ENCODE measurements around the gene SMAD2.

GRCh38 chr18:47868744-47869143, 61.7 kb downstream of the SMAD2 start:
- TF ChIP-seq, protein P1, sequence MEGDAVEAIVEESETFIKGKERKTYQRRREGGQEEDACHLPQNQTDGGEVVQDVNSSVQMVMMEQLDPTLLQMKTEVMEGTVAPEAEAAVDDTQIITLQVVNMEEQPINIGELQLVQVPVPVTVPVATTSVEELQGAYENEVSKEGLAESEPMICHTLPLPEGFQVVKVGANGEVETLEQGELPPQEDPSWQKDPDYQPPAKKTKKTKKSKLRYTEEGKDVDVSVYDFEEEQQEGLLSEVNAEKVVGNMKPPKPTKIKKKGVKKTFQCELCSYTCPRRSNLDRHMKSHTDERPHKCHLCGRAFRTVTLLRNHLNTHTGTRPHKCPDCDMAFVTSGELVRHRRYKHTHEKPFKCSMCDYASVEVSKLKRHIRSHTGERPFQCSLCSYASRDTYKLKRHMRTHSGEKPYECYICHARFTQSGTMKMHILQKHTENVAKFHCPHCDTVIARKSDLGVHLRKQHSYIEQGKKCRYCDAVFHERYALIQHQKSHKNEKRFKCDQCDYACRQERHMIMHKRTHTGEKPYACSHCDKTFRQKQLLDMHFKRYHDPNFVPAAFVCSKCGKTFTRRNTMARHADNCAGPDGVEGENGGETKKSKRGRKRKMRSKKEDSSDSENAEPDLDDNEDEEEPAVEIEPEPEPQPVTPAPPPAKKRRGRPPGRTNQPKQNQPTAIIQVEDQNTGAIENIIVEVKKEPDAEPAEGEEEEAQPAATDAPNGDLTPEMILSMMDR (IDR thresholded peaks at IDR 0.05; ENCODE audit: poor library complexity): no peak
- no peak for TF ChIP-seq EZH2phosphoT487 (IDR thresholded peaks at IDR 0.05; ENCODE audit: low read depth, severe bottlenecking, unreplicated experiment)
